GM19023 (cell line): ENCODE data around the gene ZNF132.
"Not testable (repeated sequence)": the region's sequence is repeated elsewhere in the genome, so short reads cannot be mapped to it uniquely, and the experiment has no call there.

Source experiments
- ATAC-seq: cut with Tn5 transposase; IDR thresholded peaks from one replicate; pipeline ENCODE4 v1.9.1; 2021; ENCODE audit warnings: mild to moderate bottlenecking, moderate library complexity; ENCODE audit not compliant: unreplicated experiment

The ZNF132 gene

GRCh38 chr19:58439576-58440554 is at the start of gene ZNF132:
TSS of gene ZNF132 (minus strand) at chr19:58440153. CDS start at chr19:58439821, 332 bp downstream.
- peak; percentile 97 for ATAC-seq

- not testable (repeated sequence) for ATAC-seq
Observed at GRCh38 chr19:58484349-58484748, 44.4 kb upstream of the ZNF132 start.

GRCh38 chr19:58483776-58484175 is 43.8 kb upstream of the ZNF132 start:
- ATAC-seq = no peak

- ATAC-seq = no peak
Observed at GRCh38 chr19:58482372-58482771, 42.4 kb upstream of the ZNF132 start.

- no peak for ATAC-seq
Observed at GRCh38 chr19:58480831-58481230, 40.9 kb upstream of the ZNF132 start.

- no peak for ATAC-seq
Observed at GRCh38 chr19:58480481-58480830, 40.5 kb upstream of the ZNF132 start.

GRCh38 chr19:58479736-58480480 is 40.0 kb upstream of the ZNF132 start:
- no peak for ATAC-seq

GRCh38 chr19:58479303-58479702 is 39.4 kb upstream of the ZNF132 start:
- ATAC-seq = no peak

- ATAC-seq = no peak
Observed at GRCh38 chr19:58477871-58478270, 37.9 kb upstream of the ZNF132 start.

GRCh38 chr19:58477130-58477529 is 37.2 kb upstream of the ZNF132 start:
- ATAC-seq = no peak

- ATAC-seq = no peak
Observed at GRCh38 chr19:58476498-58477015, 36.6 kb upstream of the ZNF132 start.

- peak; percentile 84 for ATAC-seq
Observed at GRCh38 chr19:58475714-58476497, 36.0 kb upstream of the ZNF132 start, which contains the start of gene ZNF446. TSS of gene ZNF446 (plus strand) at chr19:58476352. CDS start at chr19:58477219, 867 bp downstream.

- ATAC-seq = no peak
Observed at GRCh38 chr19:58474997-58475713, 35.2 kb upstream of the ZNF132 start.

GRCh38 chr19:58474291-58474996 is 34.5 kb upstream of the ZNF132 start:
- ATAC-seq = no peak

GRCh38 chr19:58473775-58474174 is 33.8 kb upstream of the ZNF132 start:
- no peak for ATAC-seq

GRCh38 chr19:58471736-58472135 is 31.8 kb upstream of the ZNF132 start:
- no peak for ATAC-seq

GRCh38 chr19:58470837-58471543 is 31.0 kb upstream of the ZNF132 start:
- ATAC-seq = not testable (repeated sequence)

- no peak for ATAC-seq
Observed at GRCh38 chr19:58469241-58470013, 29.5 kb upstream of the ZNF132 start.
